GM12878 (cell line): ENCODE results near the gene RNF32. TPM values are rescaled to one million over a fixed set of nuclear protein-coding genes. Genes with fewer than 3 reads are reported as not detected.

Experiments
- ATAC-seq: fragments of 200-7000 bp; cut with Tn5 transposase; 3 replicates; pipeline ENCODE4 v1.9.1; 2020; ENCODE audit warnings: mild to moderate bottlenecking, moderate library complexity
- BruUV-seq: library from RNA; stranded (reverse); fragments of 400-500 nt; replicated peaks from 2 replicates; lab custom pipeline; 2021; lab: Mats Ljungman, UMichigan
- CTCF ChIA-PET: fragments of 300-600 bp; sonication (Branson Sonifier 250); formaldehyde crosslinking; extraction: SDS; loops from one replicate; lab custom pipeline; 2021; ENCODE audit warnings: inconsistent platforms; lab: Yijun Ruan, JAX
- POLR2A ChIA-PET: fragments of 350-600 bp; formaldehyde crosslinking; extraction: SDS; loops from one replicate; lab custom pipeline; 2021; ENCODE audit warnings: inconsistent platforms; lab: Charles Lee
- RAD21 ChIA-PET: fragments of 300-600 bp; sonication (Branson Sonifier 250); formaldehyde crosslinking; loops from one replicate; lab custom pipeline; 2023; ENCODE audit warnings: antibody characterized with exemption; ENCODE audit not compliant: unreplicated experiment; lab: Charles Lee
- SMC1A ChIA-PET: fragments of 300-600 bp; sonication (Branson Sonifier 250); formaldehyde crosslinking; loops from one replicate; lab custom pipeline; 2023; ENCODE audit not compliant: unreplicated experiment, uncharacterized antibody; lab: Charles Lee
- DNase-seq: peaks from one replicate; pipeline ENCODE4 v3.0.0-alpha.2; 2011; ENCODE audit warnings: low read depth, low spot score
- FAIRE-seq: peaks from 3 replicates; lab custom pipeline; 2011; peaks lifted over from hg19 to GRCh38; lab: Jason Lieb, UNC
- H2AFZ ChIP-seq: 2 replicates; pipeline ENCODE4 v1.6.0; 2011; ENCODE audit warnings: low read depth, low read length, control low read depth; ENCODE audit not compliant: control insufficient read depth
- H3K27ac ChIP-seq: 2 replicates; pipeline ENCODE4 v1.5.1; 2011; ENCODE audit warnings: control low read depth; ENCODE audit not compliant: control insufficient read depth, insufficient read depth
- H3K27me3 ChIP-seq, 2 experiments: replicated peaks in 1 of 2; 2 replicates each; pipeline versions ENCODE4 v1.6.0 to v1.6.1; 2011; ENCODE audit warnings: low read length in 1 of 2; ENCODE audit not compliant: control insufficient read depth in 2 of 2, insufficient read depth in 2 of 2
- H3K36me3 ChIP-seq, 2 experiments: 2 replicates each; pipeline ENCODE4 v1.5.1; 2011; ENCODE audit warnings: low read length in 1 of 2; ENCODE audit not compliant: control insufficient read depth in 2 of 2, insufficient read depth in 2 of 2
- H3K4me1 ChIP-seq: 2 replicates; pipeline ENCODE4 v1.6.1; 2011; ENCODE audit warnings: mild to moderate bottlenecking, low read length, moderate library complexity, mixed read lengths; ENCODE audit not compliant: control insufficient read depth, insufficient read depth
- H3K4me2 ChIP-seq: 2 replicates; pipeline ENCODE4 v1.6.0; 2011; ENCODE audit warnings: control low read depth; ENCODE audit not compliant: control insufficient read depth, insufficient read depth
- H3K4me3 ChIP-seq: fragments of 200-600 bp; sonication (generic); 2 replicates; pipeline ENCODE4 v1.5.1; 2016
- H3K79me2 ChIP-seq: 2 replicates; pipeline ENCODE4 v1.6.0; 2011; ENCODE audit warnings: low read length; ENCODE audit not compliant: control insufficient read depth, insufficient read depth
- H3K9ac ChIP-seq: 2 replicates; pipeline ENCODE4 v1.8.0; 2011; ENCODE audit warnings: low read length, control low read depth, mixed read lengths; ENCODE audit not compliant: control insufficient read depth, insufficient read depth
- H3K9me3 ChIP-seq: replicated peaks from 3 replicates; pipeline ENCODE4 v1.5.1; 2011; ENCODE audit warnings: mild to moderate bottlenecking, low read length; ENCODE audit not compliant: control insufficient read depth, insufficient read depth
- H4K20me1 ChIP-seq: 2 replicates; pipeline ENCODE4 v1.6.0; 2011; ENCODE audit not compliant: control insufficient read depth, insufficient read depth
- BCL11A ChIP-seq: IDR thresholded peaks from 2 replicates; pipeline ENCODE4 v1.6.1; 2011; ENCODE audit warnings: low read depth, low read length
- BCLAF1 ChIP-seq: fragments of 450-650 bp; IDR thresholded peaks from 2 replicates; pipeline ENCODE4 v1.6.1; 2017; ENCODE audit warnings: antibody characterized with exemption, mild to moderate bottlenecking, moderate library complexity
- CBX3 ChIP-seq: fragments of 200-600 bp; sonication (generic); IDR thresholded peaks from 2 replicates; pipeline ENCODE4 v1.6.1; 2016; ENCODE audit warnings: low read depth, borderline replicate concordance
- IRF5 ChIP-seq: fragments of 450-650 bp; IDR thresholded peaks from 2 replicates; pipeline ENCODE4 v1.6.1; 2017; ENCODE audit warnings: borderline replicate concordance
- KLF5 ChIP-seq: fragments of 450-650 bp; IDR thresholded peaks from 2 replicates; pipeline ENCODE4 v1.6.1; 2014; ENCODE audit warnings: mild to moderate bottlenecking; ENCODE audit not compliant: partially characterized antibody
- NR2C1 ChIP-seq: fragments of 450-650 bp; IDR thresholded peaks from 2 replicates; pipeline ENCODE4 v1.6.1; 2017; ENCODE audit warnings: antibody characterized with exemption, mild to moderate bottlenecking, moderate library complexity
- POLR2AphosphoS5 ChIP-seq: IDR thresholded peaks from 2 replicates; pipeline ENCODE4 v1.6.1; 2011; ENCODE audit warnings: mild to moderate bottlenecking, low read length, inconsistent platforms
- STAT3 ChIP-seq: IDR thresholded peaks from 2 replicates; pipeline ENCODE4 v1.6.1; 2011; ENCODE audit warnings: low read depth, low read length, improper control_type of control experiment
- YY1 ChIP-seq: IDR thresholded peaks from 2 replicates; pipeline ENCODE4 v1.6.1; 2011; ENCODE audit warnings: low read depth, mild to moderate bottlenecking, low read length
- ZNF217 ChIP-seq: fragments of 450-650 bp; IDR thresholded peaks from 2 replicates; pipeline ENCODE4 v1.6.1; 2017; ENCODE audit warnings: antibody characterized with exemption, mild to moderate bottlenecking
- ZNF592 ChIP-seq: fragments of 450-650 bp; IDR thresholded peaks from 2 replicates; pipeline ENCODE4 v1.6.1; 2017; ENCODE audit warnings: mild to moderate bottlenecking, moderate library complexity
- ZNF687 ChIP-seq: fragments of 450-650 bp; IDR thresholded peaks from 2 replicates; pipeline ENCODE4 v1.6.1; 2017; ENCODE audit warnings: mild to moderate bottlenecking, moderate library complexity
- ZSCAN29 ChIP-seq: fragments of 450-650 bp; IDR thresholded peaks from 2 replicates; pipeline ENCODE4 v1.6.1; 2017; ENCODE audit warnings: mild to moderate bottlenecking, moderate library complexity
- WGBS: methylation state at CpG from one replicate; pipeline ENCODE4 v1.1.6; 2016; ENCODE audit warnings: low lambda C conversion rate; ENCODE audit not compliant: insufficient replicate concordance, insufficient coverage; ENCODE audit errors: missing lambda C conversion rate; 5-methylcytosine and 5-hydroxymethylcytosine counted together
- in situ Hi-C: fragments of 300-500 bp; cut with MboI; formaldehyde crosslinking; loops from 9 replicates; pipeline ENCODE4 v1.14.3; 2018; ENCODE audit warnings: mixed read lengths
- intact Hi-C: fragments of 100-400 bp; cut with micrococcal nuclease; formaldehyde crosslinking; loops from one replicate; pipeline ENCODE4 v1.14.2; 2022; ENCODE audit not compliant: unreplicated experiment
- polyA plus RNA-seq, 11 experiments: library from polyadenylated mRNA; depleted of rRNA in 4 of 11; unstranded in 6 of 11; stranded (reverse) in 5 of 11; fragments of >200 nt; fragmentation: Nextera tagmentation in 4 of 11; fragmentation: Illumina TruSeq in 1 of 11; extraction: Ambion mirVana in 4 of 11; extraction: Trizol in 1 of 11; gene quantifications; 1 replicate in 1 of 11; 2 replicates in 10 of 11; pipeline versions ENCODE4 v1.2.1 to v1.2.3, GENCODE V29; 2011 to 2016; ENCODE audit warnings: inconsistent platforms in 2 of 11, missing spikeins in 2 of 11, low read depth in 1 of 11
- total RNA-seq, 4 experiments: library from RNA; depleted of rRNA in 3 of 4; stranded (reverse); fragments of >200 nt in 3 of 4; fragmentation: Illumina TruSeq in 1 of 4; extraction: Trizol in 1 of 4; gene quantifications; 2 replicates each; pipeline versions ENCODE4 v1.2.1 to v1.2.3, GENCODE V29; 2013 to 2021

Gene RNF32
- total and polyA plus RNA-seq, 10 of the 15 experiments (the other 5 are each of a cell fraction or from before 2014, with no cell fraction given) = 2.5 to 7.2 (median 3.7) TPM

GRCh38 chr7:156680281-156680680 lies 39.7 kb downstream of the RNF32 start:
- Histone ChIP-seq H3K27me3 (no peaks in the 10 kb centered on the region), H3K4me2 (no peak overlapping the region), H4K20me1 (no peaks in the 10 kb centered on the region), H3K9me3 (no peaks in the 10 kb centered on the region), H3K9ac (no peak overlapping the region), H3K36me3 (peaks cover 0 to 13% of the 10 kb centered on the region in 2 experiments; a peak in 3 of 4 replicates), H2AFZ (no peak overlapping the region), H3K4me3 (no peak overlapping the region), H3K4me1 (no peaks in the 10 kb centered on the region), H3K79me2 (no peaks in the 10 kb centered on the region), H3K27ac (no peak overlapping the region)
- SMC1A ChIA-PET = no interaction called here
- BruUV-seq = no TSS peak
- no peak for DNase-seq
- CTCF ChIA-PET = interaction anchor here (1.2 kb wide), 1 partner anchor 39 kb away, joined by 3 read pairs; the partner anchor contains the start of gene RNF32
- intact Hi-C loops (no loop called here), in situ Hi-C loops (no loop called here)
- ATAC-seq = no peak
- WGBS = 67% methylated on average over 1 of the region's 1 CpG
- POLR2A ChIA-PET = no interaction called here
- no peak for FAIRE-seq
- RAD21 ChIA-PET = no interaction called here
- TF ChIP-seq ZNF687 = no peak
- no peak for TF ChIP-seq ZNF592
- no peak for TF ChIP-seq KLF5
- TF ChIP-seq STAT3 = no peak
- TF ChIP-seq NR2C1 = no peak
- no peak for TF ChIP-seq YY1
- TF ChIP-seq CBX3 = no peak
- no peak for TF ChIP-seq ZNF217
- TF ChIP-seq BCLAF1 = no peak
- TF ChIP-seq IRF5 = no peak
- no peak for TF ChIP-seq POLR2AphosphoS5
- TF ChIP-seq ZSCAN29 = no peak
- no peak for TF ChIP-seq BCL11A
